HG02870 (cell line): ENCODE results near the gene PRR20G.
"Not testable (repeated sequence)": the region's sequence is repeated elsewhere in the genome, so short reads cannot be mapped to it uniquely, and the experiment has no call there.

Source experiments
- ATAC-seq: cut with Tn5 transposase; IDR thresholded peaks from one replicate; pipeline ENCODE4 v1.9.1; 2021; ENCODE audit warnings: mild to moderate bottlenecking, moderate library complexity; ENCODE audit not compliant: unreplicated experiment

Gene PRR20G

DNA sequence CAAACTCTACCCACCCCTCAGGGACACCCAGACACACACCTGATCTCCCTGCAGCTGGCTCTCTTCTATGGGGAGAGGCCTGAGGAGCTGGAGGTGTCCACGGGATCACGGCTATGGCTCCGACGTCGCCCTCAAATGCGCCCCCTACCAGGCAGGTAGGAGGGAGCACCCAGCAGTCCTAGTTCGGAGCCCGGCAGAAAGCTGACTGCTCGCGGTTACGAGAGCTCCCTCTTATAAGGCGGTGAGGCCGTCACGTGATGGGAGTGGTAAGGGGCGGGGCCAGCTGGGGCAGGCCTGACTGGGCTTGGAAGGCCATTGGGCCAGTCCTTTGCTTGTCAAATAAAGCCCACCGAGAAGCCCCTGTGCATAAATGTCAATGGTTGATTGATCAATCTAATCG lies at the start of gene PRR20G:
PRR20G (minus strand) TSS at position 207 of the 400 bp plus-strand sequence. CDS start 681 bp downstream, outside the sequence.
- no peak for ATAC-seq

DNA sequence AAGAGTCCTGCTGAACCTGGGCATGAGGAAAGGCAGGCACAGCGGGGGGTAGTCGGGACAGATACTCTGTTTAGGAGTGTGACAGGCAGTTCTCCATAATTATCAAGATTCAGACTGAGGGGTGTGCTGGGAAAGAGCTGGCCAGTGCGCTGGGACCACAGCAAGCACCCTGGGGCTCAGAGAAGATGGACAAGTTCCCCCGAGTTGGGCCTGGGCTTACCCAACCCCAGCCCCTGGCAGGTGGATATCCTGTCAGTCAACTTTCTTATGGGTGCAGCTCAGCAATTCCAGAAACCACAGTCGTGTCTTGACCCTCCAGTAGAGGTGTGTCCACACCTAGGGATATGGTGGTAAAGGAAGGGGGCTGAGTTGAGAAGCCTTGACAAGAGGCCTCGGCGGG lies 49.2 kb upstream of the PRR20G start:
- ATAC-seq = no peak

DNA sequence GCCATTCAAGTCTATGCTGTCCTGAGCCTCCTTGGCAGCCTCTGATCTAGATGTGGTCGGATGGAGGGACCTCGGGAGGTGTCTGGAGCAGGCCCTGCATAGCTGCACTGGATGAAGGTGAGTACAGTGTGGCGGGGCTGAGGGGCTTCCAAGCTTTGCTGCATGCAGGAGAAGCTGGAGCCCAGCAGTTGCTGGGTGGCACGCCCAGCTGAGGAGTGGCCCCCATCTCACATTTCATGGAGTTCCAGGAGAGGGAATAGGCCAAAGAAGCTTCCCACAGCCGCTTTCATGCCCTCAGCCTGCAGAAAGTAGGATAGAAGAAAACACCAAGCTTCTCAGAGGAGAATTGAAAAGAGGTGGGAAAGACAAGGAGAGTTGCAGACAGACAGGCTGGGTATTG lies 48.3 kb upstream of the PRR20G start:
- no peak for ATAC-seq

DNA sequence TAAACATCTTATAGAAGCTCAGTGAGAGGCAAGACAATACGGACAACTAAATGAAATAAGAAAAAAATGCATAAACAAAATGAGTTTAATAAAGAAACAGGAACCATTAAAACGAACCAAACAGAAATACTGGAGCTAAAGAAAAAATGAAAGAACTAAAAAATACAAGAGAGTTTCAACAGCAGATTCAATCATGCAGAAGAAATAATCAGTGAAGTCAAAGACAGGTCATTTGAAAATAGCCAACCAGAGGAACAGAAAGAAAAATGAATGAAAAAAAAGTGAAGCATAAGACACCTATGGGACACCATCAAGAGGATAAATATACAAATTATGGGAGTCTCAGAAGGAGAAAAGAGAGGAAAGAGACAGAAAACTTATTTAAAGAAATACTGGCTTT lies 42.5 kb upstream of the PRR20G start:
- no peak for ATAC-seq

DNA sequence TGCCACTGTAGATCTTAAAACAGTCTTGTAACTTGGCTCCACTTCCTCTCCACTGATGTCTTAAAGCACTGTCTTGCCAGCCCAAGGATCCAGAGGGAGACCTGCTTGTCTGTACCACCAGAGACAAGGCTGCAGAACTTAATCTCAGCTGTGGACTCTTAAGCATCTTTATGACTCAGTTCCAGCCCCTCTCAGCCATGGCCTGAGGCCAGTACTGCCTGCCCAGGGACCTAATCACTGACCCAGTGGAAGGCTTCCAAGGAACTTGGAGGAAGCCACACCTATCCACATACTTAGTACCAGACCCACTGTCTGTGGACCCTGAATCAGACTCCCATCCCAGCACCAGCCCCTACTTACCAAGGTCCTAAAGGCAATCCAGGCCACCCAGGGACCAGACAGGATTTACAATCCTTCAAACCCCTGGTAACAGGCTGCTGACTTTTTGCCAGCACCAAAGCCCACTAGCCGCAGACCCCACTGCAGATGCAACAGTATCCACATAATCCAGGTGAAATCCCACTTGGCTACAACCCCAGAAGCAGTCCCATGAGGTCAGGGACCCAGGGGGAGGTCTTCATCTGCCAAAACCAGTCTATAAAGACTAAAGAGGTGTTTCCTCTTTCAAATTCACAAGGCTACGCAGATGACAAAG lies 41.9 kb upstream of the PRR20G start:
- ATAC-seq = no peak

DNA sequence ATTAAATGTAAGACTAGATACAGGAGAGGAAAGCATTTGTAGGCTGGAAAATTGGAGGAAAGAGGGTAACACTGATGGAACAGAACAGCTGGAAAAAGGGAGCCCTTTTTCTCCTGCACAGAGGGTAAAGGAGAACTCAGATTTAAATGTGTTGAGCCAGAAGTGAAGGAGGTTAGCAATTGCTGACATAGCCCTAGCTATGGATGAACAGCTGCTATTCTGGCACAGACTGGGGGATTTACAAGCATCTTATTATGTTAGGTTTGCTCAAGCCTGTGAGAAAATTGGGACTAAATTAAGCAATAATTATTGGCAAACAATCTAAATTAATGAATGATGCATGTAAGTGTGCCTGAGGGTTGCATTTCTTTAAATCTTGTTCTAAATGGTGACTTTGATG lies 40.6 kb upstream of the PRR20G start:
- ATAC-seq = no peak

DNA sequence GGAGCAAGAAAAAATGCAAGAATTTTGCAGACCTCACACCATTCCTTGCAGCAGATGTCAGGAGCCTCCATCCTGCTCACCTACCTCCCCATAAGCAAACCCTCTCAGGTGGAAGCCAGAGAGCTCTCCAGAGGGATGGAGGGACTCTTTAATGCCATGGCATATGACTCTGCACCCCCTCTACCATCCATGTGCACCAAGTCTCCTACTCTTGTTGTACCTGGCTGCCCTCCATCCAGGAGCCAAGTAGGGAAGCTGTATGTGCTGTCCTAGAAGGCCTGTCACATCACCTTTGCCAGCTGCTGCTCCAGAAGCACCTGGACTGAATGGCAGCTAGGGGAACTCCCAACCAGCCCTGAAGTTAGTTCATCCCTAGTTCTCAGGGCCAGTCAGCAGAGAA lies 38.5 kb upstream of the PRR20G start:
- no peak for ATAC-seq

DNA sequence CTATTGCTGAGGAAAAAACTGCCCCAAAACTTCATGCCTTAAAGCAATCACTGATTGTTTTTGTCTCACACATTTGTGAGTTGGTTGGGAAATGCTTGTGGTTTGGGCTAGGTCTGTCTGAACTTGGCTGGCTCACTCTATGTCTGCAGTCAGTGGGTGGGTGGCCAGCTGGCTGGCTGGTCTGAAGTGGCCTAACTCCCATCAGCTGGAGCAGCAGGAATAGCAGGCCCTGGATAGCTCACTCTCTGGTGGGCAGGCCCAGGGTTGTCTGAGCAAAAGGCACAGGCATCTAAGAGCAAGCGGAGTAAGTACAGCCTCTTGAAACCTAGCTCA lies 37.7 kb upstream of the PRR20G start:
- ATAC-seq = no peak

DNA sequence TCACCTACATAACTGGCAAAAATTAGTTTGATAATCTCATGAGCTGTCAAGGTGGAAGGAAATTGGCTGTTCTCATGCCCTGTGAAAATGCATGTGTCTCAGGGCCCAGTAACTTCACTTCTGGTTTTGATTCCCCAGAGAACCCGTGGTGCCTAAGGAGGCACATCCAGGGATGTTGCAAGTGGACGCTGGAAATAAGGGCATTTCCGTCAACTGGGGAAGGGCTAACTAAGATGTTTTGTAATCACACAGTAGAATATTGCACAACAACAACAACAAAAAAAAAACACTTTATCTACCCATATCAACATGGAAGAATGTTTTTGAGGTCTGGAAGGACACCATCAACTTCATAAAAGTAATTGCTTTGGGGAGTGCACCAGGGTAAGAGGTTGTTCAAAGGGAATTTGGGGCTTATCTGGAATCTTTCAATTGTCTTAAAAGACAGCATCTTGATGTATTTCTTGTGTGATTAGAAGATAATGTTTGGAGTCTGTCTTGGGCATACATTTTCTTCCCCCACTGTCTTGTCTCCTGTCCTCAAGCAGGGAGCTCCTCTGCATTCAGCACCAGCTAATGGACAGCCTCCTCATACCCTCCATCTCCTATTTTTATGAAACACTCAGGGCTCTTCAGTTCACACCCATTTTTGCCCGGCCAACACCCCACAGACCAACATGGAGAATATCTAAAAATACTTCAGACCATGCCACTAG lies 37.2 kb upstream of the PRR20G start:
- no peak for ATAC-seq

DNA sequence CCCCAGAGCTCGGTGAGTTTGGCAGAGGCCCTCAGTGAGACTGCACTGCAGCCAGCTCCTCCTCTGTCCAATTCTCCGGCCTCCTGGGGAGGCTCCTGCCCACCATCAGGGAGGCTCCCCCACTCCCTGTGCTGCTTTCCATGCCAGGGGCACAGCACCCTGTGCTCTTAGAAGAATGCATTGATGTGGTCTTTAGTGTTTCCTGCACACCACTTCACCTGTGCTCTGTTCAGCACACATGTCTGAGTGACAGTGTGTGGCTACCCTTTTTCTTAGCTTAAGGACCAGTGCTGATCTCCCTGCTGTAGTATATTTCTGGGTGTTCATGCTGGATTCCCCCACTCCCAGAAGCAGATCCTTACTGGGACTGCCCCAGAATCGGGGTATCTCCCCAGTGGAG lies 36.2 kb upstream of the PRR20G start:
- no peak for ATAC-seq

DNA sequence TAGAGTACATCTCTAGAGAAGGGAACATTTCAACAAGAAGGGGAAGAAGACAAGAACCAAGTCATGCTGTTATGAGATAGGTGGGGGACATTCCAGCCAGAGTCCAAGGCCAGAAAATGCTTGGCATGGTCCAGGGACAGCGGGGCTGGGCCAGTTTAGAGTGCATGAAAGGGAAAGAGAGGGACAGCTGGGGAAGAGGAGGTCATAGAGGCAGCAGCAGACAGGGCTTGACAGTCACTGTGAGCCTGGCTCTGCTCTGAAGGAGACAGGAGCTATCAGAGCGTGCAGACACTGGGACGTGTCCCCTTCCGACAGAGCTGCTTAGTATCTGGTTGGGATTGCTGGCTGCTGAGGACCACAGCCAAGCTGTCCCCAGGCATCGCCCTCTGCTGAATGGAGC lies 35.7 kb upstream of the PRR20G start:
- no peak for ATAC-seq

DNA sequence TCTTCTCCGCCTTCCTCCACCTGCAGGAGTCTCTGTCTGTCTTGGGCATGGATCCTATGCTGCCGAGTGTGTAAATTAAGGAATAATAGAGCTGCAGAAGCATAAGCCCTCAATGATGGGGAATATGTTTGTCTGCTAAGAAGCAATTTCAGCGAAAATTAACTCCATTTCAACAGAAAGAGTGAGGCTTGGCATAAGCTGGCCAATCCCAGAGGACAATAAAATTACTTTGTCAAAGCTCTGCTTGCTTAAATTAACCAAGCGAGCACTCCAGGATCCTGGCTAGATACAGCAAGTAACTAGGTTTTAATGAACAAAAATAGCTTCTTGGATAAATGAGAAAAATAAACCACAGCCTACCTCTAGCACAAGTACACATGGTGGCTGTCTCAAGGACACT lies 33.5 kb upstream of the PRR20G start:
- ATAC-seq = no peak

DNA sequence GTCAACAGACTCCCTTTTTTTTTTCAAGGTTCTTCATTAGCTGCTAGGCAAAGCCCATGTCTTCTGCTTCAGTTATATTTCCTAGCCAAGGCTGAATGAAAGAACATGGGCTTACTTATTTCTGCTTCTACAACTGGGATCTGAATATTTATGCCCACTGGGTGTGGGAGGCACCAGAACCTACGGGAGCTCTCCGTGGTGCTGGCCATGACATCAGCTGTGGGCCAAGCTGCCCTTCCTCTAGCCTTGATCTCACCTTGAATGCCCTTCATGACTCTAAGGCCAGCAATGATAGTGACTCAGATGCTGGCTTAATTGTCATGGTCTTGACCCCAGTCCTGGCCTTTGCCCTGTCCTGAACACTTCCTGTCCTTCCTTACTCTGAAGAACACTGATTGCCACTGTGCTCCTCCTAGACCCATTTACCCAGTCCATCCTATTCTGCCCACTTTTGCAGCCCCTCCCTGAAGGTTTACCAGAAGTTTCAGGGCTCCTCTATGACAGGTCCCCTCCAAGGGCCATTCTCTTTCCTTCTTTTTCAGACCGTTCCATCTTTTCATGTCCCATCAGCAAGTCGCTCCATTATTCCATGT lies 32.8 kb upstream of the PRR20G start:
- ATAC-seq = no peak

DNA sequence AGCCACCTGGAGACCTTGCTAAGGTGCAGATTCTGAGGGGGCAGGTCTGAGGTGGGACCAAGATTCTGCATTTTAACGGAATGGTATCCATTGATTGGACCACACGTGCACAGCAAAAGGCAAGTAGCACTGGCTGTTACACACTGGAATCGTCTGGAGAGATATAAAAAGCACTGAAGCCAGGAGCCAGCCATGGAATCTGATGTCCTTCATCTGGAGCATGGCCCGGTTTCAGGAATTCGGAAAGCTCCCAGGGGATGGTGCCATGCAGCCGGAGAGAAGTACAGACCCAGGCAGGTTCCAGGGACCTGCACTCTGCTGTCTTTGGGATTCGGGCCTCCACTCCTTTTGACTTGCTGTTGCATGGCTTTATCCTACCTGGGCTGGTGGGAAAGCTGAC lies 28.8 kb upstream of the PRR20G start:
- ATAC-seq = no peak

DNA sequence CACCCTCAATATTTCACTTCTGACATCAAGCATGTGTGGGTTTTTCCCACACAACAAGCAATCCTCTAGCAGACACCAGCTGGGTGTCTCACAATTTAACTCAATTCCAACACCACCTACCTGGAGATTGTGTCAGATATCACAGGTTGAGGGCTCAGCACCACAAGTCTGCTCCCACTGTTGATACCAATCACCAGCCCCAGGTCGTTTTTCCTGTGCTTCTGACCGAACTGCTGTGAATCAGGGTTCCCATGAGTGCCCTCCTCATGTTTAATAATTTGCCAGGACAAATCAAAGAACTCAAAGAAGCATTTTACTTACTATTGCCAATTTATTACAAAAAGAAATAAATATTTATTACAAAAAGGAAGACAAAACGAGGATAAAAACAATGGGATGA lies 25.0 kb upstream of the PRR20G start:
- ATAC-seq = no peak

DNA sequence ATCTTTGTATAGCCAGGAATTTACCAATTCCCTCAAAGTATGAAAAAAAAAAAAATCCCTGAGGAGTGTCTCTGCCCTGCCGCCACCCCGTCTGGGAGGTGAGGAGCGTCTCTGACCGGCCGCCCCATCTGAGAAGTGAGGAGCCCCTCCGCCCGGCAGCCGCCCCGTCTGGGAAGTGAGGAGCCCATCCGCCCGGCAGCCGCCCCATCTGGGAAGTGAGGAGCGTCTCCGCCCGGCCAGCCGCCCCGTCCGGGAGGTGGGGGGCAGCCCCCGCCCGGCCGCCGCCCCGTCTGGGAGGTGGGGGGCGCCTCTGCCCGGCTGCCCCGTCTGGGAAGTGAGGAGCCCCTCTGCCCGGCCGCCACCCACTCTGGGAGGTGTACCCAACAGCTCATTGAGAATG lies 21.0 kb upstream of the PRR20G start:
- not testable (repeated sequence) for ATAC-seq

DNA sequence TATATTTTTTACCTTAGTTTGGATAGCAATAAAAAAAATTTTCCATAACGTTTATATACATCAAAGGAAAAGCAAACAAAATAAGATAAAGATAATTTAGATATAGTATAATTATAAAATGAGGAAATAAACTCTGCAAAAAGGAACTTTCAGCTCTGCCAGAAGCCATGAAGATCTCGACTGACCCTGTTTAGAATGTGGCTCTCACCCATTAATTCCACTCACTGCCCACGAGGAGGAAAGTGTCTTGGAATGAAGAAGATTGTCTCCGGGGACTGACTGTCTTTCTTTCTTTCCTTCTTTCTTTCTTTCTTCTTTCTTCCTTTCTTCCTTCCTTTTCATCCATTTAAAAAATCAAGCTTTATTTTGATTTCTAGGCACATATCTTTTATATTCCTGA lies 20.1 kb upstream of the PRR20G start:
- ATAC-seq = no peak

DNA sequence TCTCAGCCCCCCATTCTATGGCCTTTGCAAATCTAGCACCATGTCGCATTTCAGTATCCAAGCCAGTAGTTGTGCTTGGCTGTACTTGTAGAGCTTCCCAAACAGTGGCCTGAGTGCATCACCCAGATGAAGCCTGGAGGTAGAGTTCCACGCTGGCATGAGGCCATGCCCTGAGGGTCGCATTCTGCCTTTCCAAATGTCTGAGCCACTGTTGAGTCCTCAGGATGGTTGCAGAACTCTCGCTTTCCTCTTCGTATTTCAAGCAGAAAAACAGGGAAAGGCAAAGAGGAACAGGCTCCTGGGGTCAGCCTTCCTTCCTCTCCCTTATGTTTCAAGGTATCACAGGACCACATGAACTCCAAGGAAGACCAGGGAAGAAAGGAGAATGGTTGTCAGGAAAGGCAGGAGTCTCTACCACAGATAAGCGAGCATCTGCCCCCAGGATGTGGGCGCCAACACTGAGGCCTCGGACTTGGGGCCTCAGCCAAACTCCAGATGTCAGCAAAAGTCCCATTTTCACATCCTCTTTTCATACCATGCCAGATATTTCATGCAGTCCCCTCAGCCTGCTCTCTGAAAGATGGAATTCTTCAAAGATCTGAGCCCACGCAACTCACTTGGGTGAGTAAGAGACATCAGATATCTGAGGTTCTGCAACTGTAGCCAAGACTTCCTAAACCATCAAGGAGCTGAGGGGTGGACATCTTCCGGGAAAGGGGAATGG lies 19.4 kb upstream of the PRR20G start:
- no peak for ATAC-seq

DNA sequence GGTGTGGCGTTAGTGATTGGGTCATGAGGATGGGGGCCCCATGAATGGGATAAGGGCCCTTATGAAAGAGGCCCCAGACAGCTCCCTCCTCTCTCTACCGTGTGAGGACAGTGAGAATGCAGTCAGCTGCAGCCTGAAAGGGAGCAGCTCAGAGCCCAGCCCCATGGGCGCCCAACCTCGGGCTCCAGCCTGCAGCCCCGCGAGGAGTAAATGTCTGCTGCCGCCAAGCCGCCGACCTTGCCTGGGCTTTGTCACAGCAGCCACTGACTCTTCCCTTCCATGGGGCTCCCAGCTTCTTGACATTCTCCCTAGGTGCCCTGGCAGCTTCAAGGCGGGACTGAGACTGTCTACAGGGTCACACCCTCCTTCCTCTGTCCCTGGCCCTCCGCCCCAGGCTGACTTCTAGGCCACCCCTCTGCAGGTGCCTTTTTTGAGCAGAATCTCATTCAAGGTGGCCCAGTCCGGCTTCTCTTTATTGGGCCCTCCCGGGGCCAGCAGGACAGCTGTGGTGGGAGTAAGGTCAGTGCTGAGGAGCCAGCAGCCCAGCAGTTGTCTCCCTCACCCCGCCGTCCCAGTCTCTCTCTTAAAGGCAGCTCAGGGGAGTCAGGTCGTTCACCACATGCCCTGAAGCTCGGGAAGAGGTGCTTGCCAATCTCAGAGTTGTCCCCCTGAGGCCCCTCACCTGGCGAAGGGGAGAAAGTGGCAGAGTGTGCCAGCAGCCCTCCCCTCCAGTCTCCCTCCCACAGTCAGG lies 18.7 kb upstream of the PRR20G start:
- no peak for ATAC-seq

DNA sequence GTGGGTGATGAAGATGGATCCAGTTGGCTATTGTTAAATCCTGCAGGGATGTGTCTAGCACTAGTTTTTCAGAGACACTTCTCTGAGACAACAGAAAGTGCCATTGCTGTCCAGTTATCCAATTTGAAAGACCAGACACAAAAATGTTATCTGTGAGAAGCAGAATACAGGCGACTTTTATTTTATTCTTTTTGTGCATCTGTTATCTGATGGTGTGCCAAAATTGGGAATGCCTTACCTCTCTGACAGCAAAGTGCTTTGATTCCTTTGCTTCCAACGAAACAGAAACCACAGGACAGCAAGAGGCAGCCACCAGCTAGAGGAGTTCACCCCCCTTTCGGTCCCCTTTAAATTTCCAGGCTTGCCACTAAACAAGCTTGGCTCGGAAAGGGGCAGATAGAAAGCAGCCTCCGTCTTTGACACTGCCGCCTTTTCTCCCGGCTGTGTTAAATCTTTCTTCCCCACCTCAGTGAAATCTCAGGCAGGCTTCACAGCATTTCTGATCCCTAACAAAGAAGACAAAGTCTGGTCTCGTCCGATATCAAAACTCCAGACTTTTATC lies 17.7 kb upstream of the PRR20G start:
- ATAC-seq = no peak
